GM18505 (cell line): ENCODE measurements around the gene GPAM.
A peak's percentile ranks its signal among the peaks of the same experiment; 100 is the strongest.

ENCODE experiments used
- ATAC-seq: cut with Tn5 transposase; IDR thresholded peaks from one replicate; pipeline ENCODE4 v1.9.1; 2021; ENCODE audit not compliant: unreplicated experiment
- POLR2A ChIP-seq: IDR thresholded peaks from 4 replicates; pipeline ENCODE4 v1.6.1; 2011; ENCODE audit warnings: borderline replicate concordance; ENCODE audit not compliant: insufficient read depth, insufficient read length; ENCODE audit errors: extremely low read depth

Gene GPAM

DNA sequence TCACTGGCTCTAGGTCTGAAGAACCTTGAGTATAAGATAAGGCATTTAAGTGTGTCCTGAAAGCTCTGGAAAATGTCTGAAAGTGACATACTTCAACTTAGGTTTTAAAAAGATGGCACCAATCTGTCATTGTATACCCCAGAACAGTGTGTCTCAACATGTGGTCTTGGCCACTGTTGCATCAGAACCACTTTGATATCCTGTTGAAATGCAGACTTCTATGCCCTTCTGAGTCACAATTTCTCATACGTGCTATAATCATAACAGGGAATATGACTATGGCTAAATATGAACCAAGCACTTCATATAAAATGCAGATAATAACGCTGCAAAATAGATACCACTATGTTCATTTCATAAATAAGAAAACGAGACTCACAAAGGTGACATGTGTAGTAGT, 38.0 kb upstream of the GPAM start:
- no peak for ATAC-seq
- TF ChIP-seq POLR2A = no peak

DNA sequence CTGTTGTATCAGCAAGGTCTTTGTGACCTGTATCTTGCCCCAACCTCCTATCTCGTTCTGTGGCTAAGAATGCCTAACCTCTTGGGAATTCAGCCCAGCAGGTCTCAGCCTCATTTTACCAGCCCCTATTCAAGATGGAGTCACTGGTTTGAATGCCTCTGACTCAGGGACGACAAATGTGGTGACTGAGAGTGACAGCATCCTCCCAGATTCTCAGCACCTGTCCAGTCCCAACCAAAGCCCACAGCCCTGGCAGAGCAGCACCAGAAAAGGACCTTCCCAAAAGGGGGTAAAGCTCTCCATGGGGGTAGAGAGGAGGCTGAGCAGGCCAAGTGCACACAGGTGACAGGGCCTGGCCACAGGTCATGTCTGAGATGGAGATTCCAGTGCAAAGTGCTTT, 35.4 kb upstream of the GPAM start:
- TF ChIP-seq POLR2A = no peak
- ATAC-seq = no peak

DNA sequence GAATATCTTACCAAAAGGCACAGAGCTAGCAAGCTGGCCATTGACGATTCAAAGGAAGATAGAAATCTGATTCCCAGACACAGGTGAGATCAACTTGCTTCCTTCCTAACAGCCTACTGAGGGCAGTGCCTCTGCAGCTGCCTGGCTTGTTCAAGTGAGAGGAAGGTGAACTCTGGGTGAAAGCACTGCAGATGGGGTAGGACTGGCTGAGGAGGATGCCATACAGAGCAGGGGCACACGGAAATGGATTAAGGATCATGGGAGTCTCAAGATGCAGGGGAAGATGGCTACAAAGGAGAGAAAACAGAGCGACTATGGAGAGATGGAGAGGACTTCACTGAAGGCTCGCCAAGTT, 34.4 kb upstream of the GPAM start:
- no peak for ATAC-seq
- no peak for TF ChIP-seq POLR2A

DNA sequence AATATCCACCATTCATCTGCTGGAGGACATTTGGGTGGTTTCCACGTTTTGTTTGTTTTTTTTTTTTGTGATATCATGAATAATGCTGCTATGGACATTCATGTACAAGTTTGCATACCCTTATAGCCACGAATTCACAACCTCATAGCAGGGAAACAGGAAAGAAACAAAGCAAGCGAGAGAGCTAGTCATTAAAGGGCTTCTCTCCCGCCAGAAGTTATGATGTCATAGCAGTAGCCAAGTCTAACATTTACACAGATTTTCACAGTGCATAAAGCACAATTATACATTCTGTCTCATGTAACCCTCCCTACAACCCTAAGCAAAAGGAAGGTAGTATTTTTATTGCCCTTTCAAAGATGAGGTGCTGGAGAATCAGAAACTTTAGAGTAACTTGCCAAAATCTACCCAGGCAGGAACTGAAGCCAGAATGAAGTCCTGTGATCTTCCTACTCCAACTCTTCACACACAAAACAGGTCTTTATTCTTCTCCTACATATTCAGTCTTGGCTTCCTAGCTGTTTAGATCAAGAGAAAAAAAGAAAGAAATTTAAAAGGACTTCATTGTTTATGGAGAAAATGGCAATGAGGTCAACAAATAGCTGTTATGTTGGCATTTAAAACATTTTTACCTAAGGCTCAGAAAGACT, 33.9 kb upstream of the GPAM start:
- no peak for TF ChIP-seq POLR2A
- ATAC-seq = no peak

DNA sequence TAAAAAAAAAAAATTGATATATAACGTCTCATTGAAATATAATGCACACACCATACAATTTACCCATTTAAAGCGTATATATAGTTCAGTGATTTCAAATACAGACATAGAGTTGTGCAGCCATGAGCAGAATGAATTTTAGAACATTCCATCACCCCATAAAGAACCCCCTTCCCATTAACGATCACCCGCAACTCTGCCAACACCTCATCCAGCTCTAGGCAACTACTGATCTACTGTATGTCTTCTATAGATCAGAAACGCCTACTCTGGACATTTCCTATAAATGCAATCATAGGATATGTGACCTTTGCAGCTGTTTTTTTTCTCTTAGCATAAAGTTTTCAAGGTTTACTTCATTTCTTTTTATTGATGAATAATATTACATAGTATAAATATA, 33.4 kb upstream of the GPAM start:
- ATAC-seq = no peak
- TF ChIP-seq POLR2A = no peak

DNA sequence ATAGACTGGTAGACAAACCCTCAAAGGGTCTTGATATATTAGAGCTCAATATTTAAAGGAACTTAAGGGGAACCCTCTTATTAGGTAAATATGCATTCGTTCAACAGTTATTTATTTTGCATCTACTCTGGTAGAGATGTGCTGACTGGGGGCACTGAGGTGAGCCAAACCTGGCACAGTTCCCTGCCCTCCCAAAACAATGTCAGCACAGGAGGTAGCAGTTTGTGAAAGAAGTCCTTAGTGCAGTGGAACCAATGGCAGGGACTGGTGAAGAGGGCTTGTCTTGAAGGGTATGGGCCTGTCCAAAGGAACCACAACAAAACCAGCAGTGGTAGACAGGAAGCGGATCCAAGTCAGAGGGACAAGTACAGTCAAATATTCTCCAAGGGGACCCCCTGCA, 32.6 kb upstream of the GPAM start:
- ATAC-seq = no peak
- TF ChIP-seq POLR2A = no peak

DNA sequence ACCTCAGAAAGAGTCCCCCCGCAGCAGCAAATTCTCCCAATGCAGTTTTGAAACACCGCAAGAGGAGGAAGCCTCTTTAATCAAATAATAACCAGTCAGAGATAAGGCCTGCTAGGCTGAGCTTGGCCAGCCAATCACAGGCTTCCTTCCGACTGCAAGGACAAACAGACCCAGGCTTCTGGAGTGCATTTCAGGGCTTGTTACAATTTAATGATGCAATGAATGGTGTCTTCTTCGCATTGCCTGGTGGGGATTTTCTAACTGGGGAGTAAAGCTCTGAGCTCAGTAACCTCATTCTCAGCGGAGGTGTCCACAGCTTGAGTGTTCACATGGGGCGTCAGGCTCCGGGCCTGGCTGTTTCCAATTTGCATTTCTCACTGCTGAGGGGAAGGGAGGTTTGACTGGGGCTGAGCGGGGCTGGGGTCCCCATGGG, 31.8 kb upstream of the GPAM start:
- no peak for TF ChIP-seq POLR2A
- ATAC-seq = no peak

DNA sequence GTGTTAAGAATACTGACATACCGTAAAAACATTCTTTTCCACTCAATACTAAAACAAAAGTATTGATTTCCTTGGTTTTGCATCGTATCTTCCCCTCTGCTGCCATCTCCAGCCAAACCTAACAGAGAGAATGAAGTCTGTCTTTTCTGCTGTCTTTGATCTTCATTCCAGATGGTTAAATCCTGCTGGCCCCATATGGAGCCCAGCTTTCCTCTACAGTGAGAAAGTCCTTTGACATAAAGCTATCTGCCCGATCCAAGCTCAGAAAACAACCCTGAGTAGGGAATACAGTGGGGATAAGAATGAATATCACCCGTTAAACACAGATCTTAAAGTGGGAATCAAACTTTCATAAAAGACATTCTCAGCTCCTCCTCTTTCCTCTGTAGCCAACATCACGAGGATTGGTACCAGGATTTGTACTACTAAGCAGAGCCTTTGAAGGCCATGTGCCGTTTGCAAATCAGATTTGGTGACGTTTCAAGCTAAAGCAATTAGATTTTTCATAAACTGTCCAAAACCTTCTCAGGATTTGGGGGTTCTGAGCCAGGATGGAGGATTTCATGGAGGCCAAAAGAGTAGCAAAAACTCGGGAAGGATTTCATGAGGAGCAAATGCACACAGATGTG, 30.8 kb upstream of the GPAM start:
- ATAC-seq = no peak
- TF ChIP-seq POLR2A = no peak

DNA sequence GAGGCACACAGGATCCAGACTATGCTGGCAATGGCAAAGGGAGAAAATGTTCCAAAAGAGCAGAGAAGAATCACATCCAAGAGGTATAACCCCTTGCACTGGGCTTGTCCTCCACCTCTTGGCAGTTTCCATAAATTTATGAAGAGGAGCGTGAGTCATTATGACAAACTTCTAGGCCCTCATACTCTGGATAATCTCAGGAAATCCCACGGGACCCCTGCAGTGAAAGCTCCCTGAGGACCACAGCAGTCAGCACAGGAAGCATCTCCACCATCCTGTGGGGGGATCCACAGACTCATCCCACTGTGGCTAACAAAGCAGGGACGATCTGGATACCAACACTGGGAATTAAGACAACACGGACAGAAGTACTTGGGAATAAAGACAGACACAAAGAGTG, 30.3 kb upstream of the GPAM start:
- no peak for TF ChIP-seq POLR2A
- ATAC-seq = no peak

DNA sequence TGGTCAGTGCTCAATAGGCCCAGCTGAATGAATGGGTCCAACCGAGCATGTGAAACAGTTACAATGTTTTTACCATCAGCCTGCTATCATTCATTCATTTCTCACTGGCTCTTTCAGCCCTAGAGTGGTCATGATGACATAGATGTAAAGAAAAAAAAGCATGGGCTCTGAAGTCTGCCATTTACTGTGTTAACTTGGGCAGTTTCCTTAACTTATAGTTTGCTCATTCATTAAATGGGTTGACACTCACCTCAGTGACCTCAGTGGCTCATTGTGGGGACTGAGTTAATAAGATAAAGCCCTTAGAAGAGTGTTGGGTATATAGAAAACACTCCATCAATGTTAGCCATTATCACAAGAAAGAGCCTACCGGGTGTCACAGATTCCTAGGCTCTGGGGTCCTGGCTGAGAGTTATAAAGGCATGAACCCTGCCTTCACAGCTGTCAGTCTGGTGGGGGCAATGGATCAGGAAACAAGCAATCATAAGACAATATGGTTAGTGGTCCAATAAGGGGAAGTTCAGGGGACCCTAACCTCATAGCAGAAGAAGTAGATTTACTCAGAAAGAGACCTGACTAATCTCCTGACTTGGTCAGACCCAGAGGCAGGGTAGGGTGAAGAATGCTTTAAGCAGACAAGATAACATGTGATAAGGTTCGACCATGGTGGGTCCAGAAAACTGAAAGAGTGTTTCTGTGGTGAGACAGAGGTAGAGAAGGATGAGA, 29.7 kb upstream of the GPAM start:
- no peak for TF ChIP-seq POLR2A
- ATAC-seq = peak; percentile 67

DNA sequence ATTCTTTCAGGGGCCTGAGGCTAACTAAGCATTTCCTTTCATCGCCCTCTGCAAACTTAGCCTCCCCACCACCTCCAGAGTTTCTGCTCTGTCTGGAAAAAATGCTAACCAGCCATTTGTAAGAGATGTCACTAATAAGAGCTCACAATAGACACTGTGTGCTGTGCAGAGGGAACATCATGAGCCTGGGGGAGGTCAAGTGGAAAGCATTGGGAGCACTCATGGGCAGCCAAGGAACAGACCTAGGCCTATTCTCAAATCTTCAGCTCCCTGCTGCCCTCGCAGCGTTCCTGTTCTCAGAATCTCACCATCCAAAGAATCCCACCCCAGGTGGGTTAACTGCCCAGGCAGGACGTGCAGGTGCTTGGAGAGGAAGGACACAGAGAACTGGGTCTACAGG, 27.1 kb upstream of the GPAM start:
- no peak for TF ChIP-seq POLR2A
- no peak for ATAC-seq

DNA sequence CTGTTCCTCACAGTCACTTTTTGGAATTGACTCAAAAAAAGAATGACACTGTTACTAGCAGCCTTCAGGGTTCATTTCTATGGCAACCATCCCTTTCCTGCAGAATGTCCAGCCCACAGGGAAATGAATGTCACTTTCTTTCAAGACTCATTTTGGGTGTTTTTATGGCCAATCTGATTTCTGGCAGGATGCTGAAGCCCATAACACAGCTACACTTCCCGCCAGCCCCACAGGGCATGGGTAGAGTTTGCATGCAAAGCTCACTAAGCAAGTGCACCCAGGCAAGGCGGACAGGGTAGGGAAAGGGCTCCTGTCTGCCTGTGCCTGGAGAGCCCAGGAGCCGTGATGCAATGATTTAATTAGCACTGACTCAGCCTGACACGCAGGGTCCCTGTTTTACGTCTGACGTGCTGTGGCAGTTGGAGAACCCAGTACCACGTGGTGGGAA, 26.1 kb upstream of the GPAM start:
- TF ChIP-seq POLR2A = no peak
- no peak for ATAC-seq

DNA sequence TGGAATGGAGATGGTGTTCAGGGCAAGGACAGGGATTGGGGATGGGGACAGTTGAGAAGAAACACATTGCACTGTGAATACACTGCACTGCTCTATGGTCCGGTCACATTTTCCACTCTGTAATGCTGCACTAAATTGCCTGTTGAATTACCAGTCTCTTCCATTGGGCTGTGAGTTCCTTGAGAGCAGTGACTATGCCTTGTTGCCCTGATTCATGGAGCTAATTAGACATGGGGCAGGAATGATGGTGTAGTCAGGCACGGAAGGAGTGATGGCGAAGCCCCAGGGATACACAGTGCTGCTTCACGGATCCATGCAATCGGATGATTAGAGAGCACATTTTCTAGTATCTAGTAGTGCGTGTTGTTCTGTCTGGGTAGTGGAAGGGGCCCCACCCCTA, 25.4 kb upstream of the GPAM start:
- no peak for ATAC-seq
- no peak for TF ChIP-seq POLR2A

DNA sequence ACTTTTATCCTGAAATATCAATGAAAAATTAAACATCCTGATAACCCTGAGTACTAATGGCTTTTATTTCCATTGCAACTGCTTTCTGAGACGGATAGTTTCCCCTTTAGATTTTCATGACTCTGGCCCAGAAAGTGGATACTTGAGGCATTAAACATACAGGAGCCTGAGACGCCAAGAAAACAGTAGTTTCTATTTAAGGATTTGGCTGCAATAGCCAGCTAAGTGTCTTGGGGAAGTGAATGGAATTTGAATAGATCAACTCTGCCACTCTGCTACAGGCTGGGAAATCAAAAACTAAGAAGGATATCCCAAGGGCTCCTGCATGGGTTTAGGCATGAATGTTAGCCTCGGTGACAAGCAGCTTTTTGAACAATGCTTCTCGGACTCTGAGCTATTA, 24.7 kb upstream of the GPAM start:
- TF ChIP-seq POLR2A = no peak
- no peak for ATAC-seq
